HepG2 (cell line): ENCODE data around the gene IQCN. TPM values are rescaled to one million over a fixed set of nuclear protein-coding genes. Genes with fewer than 3 reads are reported as not detected.

Experiments used
- CHD4 ChIP-seq: fragments of 200-600 bp; sonication (generic); IDR thresholded peaks from 2 replicates; pipeline ENCODE4 v1.7.0; 2017; ENCODE audit warnings: mild to moderate bottlenecking, low read length, borderline replicate concordance
- GZF1 ChIP-seq: sonication (generic); formaldehyde crosslinking; IDR thresholded peaks from 2 replicates; pipeline ENCODE4 v1.5.1; 2020; ENCODE audit warnings: mild to moderate bottlenecking, missing genetic modification reagents
- HMG20A ChIP-seq: IDR thresholded peaks from 2 replicates; pipeline ENCODE4 v1.6.1; 2016; ENCODE audit warnings: borderline replicate concordance
- IRF1 ChIP-seq: sonication (generic); formaldehyde crosslinking; IDR thresholded peaks from 2 replicates; pipeline ENCODE4 v1.4.0; 2020; ENCODE audit warnings: low read depth, mild to moderate bottlenecking, missing genetic modification reagents
- KDM5B ChIP-seq: sonication (generic); formaldehyde crosslinking; IDR thresholded peaks from 2 replicates; pipeline ENCODE4 v1.4.0; 2020; ENCODE audit warnings: missing genetic modification reagents, mild to moderate bottlenecking, borderline replicate concordance
- KLF15 ChIP-seq: sonication (generic); formaldehyde crosslinking; IDR thresholded peaks from 2 replicates; pipeline ENCODE4 v1.8.1; 2023; ENCODE audit warnings: borderline replicate concordance, mild to moderate bottlenecking, inconsistent platforms, missing genetic modification reagents, mixed read lengths
- LCORL ChIP-seq, 2 experiments: fragments of 450-650 bp in 1 of 2; sonication (generic) in 1 of 2; formaldehyde crosslinking in 1 of 2; IDR thresholded peaks; 2 replicates each; pipeline versions ENCODE4 v1.5.0 to v1.6.1; 2017 to 2020; ENCODE audit warnings: antibody characterized with exemption in 1 of 2, missing genetic modification reagents in 1 of 2
- NFE2L1 ChIP-seq: sonication (generic); formaldehyde crosslinking; IDR thresholded peaks from 2 replicates; pipeline ENCODE4 v1.4.0; 2020; ENCODE audit warnings: missing genetic modification reagents, mild to moderate bottlenecking, borderline replicate concordance
- NFYB ChIP-seq: sonication (generic); formaldehyde crosslinking; IDR thresholded peaks from 2 replicates; pipeline ENCODE4 v1.4.0; 2020; ENCODE audit warnings: missing genetic modification reagents
- NR2F2 ChIP-seq: IDR thresholded peaks from 2 replicates; pipeline ENCODE4 v1.6.1; 2012; ENCODE audit warnings: low read depth, inconsistent platforms, borderline replicate concordance
- PHF8 ChIP-seq: sonication (generic); formaldehyde crosslinking; IDR thresholded peaks from 2 replicates; pipeline ENCODE4 v1.5.0; 2020; ENCODE audit warnings: missing genetic modification reagents
- REXO4 ChIP-seq: sonication (generic); formaldehyde crosslinking; IDR thresholded peaks from 2 replicates; pipeline ENCODE4 v1.8.0; 2022; ENCODE audit warnings: missing genetic modification reagents, mild to moderate bottlenecking, borderline replicate concordance
- RFX3 ChIP-seq: IDR thresholded peaks from 2 replicates; pipeline ENCODE4 v1.6.1; 2016; ENCODE audit warnings: missing biosample characterization, missing genetic modification reagents
- ZMYM2 ChIP-seq: sonication (generic); formaldehyde crosslinking; IDR thresholded peaks from 2 replicates; pipeline ENCODE4 v1.8.0; 2022; ENCODE audit warnings: mild to moderate bottlenecking, missing genetic modification reagents
- ZNF44 ChIP-seq: sonication (generic); formaldehyde crosslinking; IDR thresholded peaks from 2 replicates; pipeline ENCODE4 v1.5.1; 2020; ENCODE audit warnings: mild to moderate bottlenecking, missing genetic modification reagents
- ZNF75D ChIP-seq: sonication (generic); formaldehyde crosslinking; IDR thresholded peaks from 2 replicates; pipeline ENCODE4 v1.8.1; 2023; ENCODE audit warnings: missing genetic modification reagents, mild to moderate bottlenecking, borderline replicate concordance
- polyA plus RNA-seq, 8 experiments: library from polyadenylated mRNA; depleted of rRNA in 3 of 8; stranded (reverse) in 7 of 8; unstranded in 1 of 8; fragments of >200 nt; fragmentation: Illumina TruSeq in 4 of 8; extraction: Trizol in 4 of 8; gene quantifications; 2 replicates each; pipeline versions ENCODE4 v1.2.1 to v1.2.3, GENCODE V29; 2011 to 2016; ENCODE audit warnings: low read depth in 4 of 8, missing spikeins in 1 of 8, mixed read lengths in 1 of 8; ENCODE audit not compliant: insufficient read depth in 1 of 8
- total RNA-seq, 5 experiments: library from RNA; depleted of rRNA; stranded (reverse); fragments of >200 nt; fragmentation: Illumina TruSeq; extraction: Trizol; gene quantifications; 2 replicates each; pipeline ENCODE4 v1.2.3, GENCODE V29; 2016; ENCODE audit warnings: low read depth in 1 of 5
- TF ChIP-seq, protein P1 (sequence below): sonication (generic); formaldehyde crosslinking; IDR thresholded peaks from 2 replicates; pipeline ENCODE4 v1.8.1; 2023; ENCODE audit warnings: mild to moderate bottlenecking, moderate library complexity, missing genetic modification reagents
- TF ChIP-seq, protein P2 (sequence below): sonication (generic); formaldehyde crosslinking; IDR thresholded peaks from 2 replicates; pipeline ENCODE4 v1.4.0; 2020; ENCODE audit warnings: missing genetic modification reagents
- TF ChIP-seq, protein P3 (sequence below): sonication (generic); formaldehyde crosslinking; IDR thresholded peaks from 2 replicates; pipeline ENCODE4 v1.4.0; 2020; ENCODE audit warnings: missing genetic modification reagents
- TF ChIP-seq, protein P4 (sequence below): sonication (generic); formaldehyde crosslinking; IDR thresholded peaks from 2 replicates; pipeline ENCODE4 v1.4.0; 2020; ENCODE audit warnings: mild to moderate bottlenecking, missing genetic modification reagents

Gene IQCN
- total and polyA plus RNA-seq, 2 of the 13 experiments (the other 11 are each of a cell fraction or from before 2014, with no cell fraction given), result 0.04 to 0.18 TPM

DNA sequence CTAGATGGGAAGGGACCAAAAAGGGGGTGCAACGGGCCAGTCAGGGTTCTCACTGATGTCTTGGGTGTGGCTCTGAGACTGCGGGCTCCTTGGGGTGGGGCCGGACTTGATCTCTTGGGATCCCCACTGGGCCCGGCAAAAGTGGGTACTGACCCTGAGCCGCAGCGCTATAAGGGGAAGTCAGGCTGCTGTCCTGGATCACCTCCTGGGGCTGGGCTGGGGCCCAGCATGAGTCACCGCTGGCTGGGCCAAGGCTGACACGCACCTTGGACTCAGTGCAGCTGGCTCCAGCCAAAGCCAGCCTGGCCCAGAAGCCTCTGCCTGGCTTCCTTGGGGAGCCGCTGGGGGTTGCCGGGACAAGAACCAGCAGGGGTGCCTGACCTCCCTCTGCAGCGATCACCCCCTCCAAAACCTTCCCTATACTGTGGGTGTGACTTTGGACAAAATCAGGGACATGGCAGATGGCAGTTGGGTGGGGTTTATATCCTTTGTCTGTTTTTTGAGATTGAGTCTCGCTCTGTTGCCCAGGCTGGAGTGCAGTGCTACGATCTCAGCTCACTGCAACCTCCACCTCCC lies 617 bp upstream of the IQCN start (continued):
- TF ChIP-seq, protein P1, sequence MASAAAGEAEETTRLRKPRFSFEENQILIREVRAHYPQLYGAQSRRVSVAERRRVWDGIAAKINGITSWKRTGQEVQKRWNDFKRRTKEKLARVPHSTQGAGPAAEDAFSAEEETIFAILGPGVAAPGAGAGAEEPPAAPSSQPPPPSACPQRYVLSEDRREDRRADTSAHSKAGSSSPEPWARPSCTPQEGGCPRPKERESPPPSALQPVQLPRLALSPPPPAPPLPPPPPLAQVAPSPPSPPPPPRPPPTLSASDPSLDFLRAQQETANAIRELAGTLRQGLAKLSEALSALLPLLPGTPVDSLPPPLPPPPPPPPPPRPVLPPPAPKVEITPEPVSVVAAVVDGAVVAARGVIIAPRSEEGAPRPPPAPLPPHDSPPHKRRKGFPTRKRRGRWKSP (CRISPR knock-in tag), result peak; percentile 37; the same call in 1 of the 2 replicates
- peak; percentile 73; the same call in 1 of the 2 replicates for TF ChIP-seq ZMYM2 (CRISPR knock-in tag)
- TF ChIP-seq LCORL (IDR thresholded peaks at IDR 0.05), result no peak
- TF ChIP-seq LCORL (CRISPR knock-in tag; IDR thresholded peaks at IDR 0.05), result peak; percentile 88
- TF ChIP-seq, protein P2, sequence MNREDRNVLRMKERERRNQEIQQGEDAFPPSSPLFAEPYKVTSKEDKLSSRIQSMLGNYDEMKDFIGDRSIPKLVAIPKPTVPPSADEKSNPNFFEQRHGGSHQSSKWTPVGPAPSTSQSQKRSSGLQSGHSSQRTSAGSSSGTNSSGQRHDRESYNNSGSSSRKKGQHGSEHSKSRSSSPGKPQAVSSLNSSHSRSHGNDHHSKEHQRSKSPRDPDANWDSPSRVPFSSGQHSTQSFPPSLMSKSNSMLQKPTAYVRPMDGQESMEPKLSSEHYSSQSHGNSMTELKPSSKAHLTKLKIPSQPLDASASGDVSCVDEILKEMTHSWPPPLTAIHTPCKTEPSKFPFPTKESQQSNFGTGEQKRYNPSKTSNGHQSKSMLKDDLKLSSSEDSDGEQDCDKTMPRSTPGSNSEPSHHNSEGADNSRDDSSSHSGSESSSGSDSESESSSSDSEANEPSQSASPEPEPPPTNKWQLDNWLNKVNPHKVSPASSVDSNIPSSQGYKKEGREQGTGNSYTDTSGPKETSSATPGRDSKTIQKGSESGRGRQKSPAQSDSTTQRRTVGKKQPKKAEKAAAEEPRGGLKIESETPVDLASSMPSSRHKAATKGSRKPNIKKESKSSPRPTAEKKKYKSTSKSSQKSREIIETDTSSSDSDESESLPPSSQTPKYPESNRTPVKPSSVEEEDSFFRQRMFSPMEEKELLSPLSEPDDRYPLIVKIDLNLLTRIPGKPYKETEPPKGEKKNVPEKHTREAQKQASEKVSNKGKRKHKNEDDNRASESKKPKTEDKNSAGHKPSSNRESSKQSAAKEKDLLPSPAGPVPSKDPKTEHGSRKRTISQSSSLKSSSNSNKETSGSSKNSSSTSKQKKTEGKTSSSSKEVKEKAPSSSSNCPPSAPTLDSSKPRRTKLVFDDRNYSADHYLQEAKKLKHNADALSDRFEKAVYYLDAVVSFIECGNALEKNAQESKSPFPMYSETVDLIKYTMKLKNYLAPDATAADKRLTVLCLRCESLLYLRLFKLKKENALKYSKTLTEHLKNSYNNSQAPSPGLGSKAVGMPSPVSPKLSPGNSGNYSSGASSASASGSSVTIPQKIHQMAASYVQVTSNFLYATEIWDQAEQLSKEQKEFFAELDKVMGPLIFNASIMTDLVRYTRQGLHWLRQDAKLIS (CRISPR knock-in tag), result no peak
- TF ChIP-seq REXO4 (CRISPR knock-in tag), result no peak
- no peak for TF ChIP-seq NFE2L1 (CRISPR knock-in tag)
- no peak for TF ChIP-seq IRF1
- no peak for TF ChIP-seq NFYB (CRISPR knock-in tag)
- no peak for TF ChIP-seq RFX3 (CRISPR knock-in tag)
- TF ChIP-seq KLF15, result 0 out of 2 replicates have a peak, but pooled peaks have one; percentile 30
- 0 out of 2 replicates have a peak, but pooled peaks have one; percentile 55 for TF ChIP-seq GZF1
- TF ChIP-seq, protein P3, sequence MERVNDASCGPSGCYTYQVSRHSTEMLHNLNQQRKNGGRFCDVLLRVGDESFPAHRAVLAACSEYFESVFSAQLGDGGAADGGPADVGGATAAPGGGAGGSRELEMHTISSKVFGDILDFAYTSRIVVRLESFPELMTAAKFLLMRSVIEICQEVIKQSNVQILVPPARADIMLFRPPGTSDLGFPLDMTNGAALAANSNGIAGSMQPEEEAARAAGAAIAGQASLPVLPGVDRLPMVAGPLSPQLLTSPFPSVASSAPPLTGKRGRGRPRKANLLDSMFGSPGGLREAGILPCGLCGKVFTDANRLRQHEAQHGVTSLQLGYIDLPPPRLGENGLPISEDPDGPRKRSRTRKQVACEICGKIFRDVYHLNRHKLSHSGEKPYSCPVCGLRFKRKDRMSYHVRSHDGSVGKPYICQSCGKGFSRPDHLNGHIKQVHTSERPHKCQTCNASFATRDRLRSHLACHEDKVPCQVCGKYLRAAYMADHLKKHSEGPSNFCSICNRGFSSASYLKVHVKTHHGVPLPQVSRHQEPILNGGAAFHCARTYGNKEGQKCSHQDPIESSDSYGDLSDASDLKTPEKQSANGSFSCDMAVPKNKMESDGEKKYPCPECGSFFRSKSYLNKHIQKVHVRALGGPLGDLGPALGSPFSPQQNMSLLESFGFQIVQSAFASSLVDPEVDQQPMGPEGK (CRISPR knock-in tag), result peak; percentile 84
- TF ChIP-seq, protein P4, sequence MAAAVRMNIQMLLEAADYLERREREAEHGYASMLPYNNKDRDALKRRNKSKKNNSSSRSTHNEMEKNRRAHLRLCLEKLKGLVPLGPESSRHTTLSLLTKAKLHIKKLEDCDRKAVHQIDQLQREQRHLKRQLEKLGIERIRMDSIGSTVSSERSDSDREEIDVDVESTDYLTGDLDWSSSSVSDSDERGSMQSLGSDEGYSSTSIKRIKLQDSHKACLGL (CRISPR knock-in tag), result no peak
- peak; percentile 39; the same call in 1 of the 2 replicates for TF ChIP-seq HMG20A
- peak; percentile 36; the same call in 1 of the 2 replicates for TF ChIP-seq PHF8 (CRISPR knock-in tag)
- TF ChIP-seq ZNF75D (CRISPR knock-in tag), result no peak
- peak; percentile 13; the same call in 1 of the 2 replicates for TF ChIP-seq CHD4
- TF ChIP-seq ZNF44 (CRISPR knock-in tag), result no peak
- TF ChIP-seq NR2F2, result no peak
- no peak for TF ChIP-seq KDM5B
